Smooth muscle cell of the brain vasculature (primary cell): ENCODE data around the gene C16orf82.
"Not testable (repeated sequence)": the region's sequence is repeated elsewhere in the genome, so short reads cannot be mapped to it uniquely, and the experiment has no call there.

ENCODE experiments used
- DNase-seq: peaks from one replicate; pipeline ENCODE4 v3.0.0-alpha.2; 2012; ENCODE audit warnings: low read depth, low spot score

The C16orf82 gene

GRCh38 chr16:27066668-27067537 lies at the start of gene C16orf82:
Gene C16orf82, plus strand, starts transcription at chr16:27066927.
- DNase-seq: no peak

- DNase-seq: no peak
These were observed 46.7 kb upstream of the C16orf82 start for GRCh38 chr16:27020031-27020430.

GRCh38 chr16:27024010-27024409 lies 42.7 kb upstream of the C16orf82 start:
- DNase-seq: no peak

GRCh38 chr16:27025581-27025980 lies 41.1 kb upstream of the C16orf82 start:
- DNase-seq: no peak

- DNase-seq: no peak
These were observed 38.8 kb upstream of the C16orf82 start for GRCh38 chr16:27027971-27028370.

- no peak for DNase-seq
These were observed 38.1 kb upstream of the C16orf82 start for GRCh38 chr16:27028591-27029110.

GRCh38 chr16:27029525-27029924 lies 37.2 kb upstream of the C16orf82 start:
- no peak for DNase-seq

GRCh38 chr16:27033281-27033979 lies 33.3 kb upstream of the C16orf82 start:
- DNase-seq: no peak

GRCh38 chr16:27040732-27041131 lies 26.0 kb upstream of the C16orf82 start:
- no peak for DNase-seq

- DNase-seq: no peak
These were observed 19.7 kb upstream of the C16orf82 start for GRCh38 chr16:27046958-27047518.

- no peak for DNase-seq
These were observed 18.4 kb upstream of the C16orf82 start for GRCh38 chr16:27048316-27048715.

GRCh38 chr16:27049117-27049516 lies 17.6 kb upstream of the C16orf82 start:
- no peak for DNase-seq

- DNase-seq: no peak
These were observed 14.7 kb upstream of the C16orf82 start for GRCh38 chr16:27052007-27052406.

GRCh38 chr16:27053996-27054395 lies 12.7 kb upstream of the C16orf82 start:
- DNase-seq: no peak

GRCh38 chr16:27058299-27058698 lies 8.4 kb upstream of the C16orf82 start:
- DNase-seq: no peak

- DNase-seq: no peak
These were observed 4.0 kb downstream of the C16orf82 start for GRCh38 chr16:27070776-27071175.

- DNase-seq: no peak
These were observed 7.0 kb downstream of the C16orf82 start for GRCh38 chr16:27073733-27074132.

- no peak for DNase-seq
These were observed 14.2 kb downstream of the C16orf82 start for GRCh38 chr16:27080895-27081294.

- no peak for DNase-seq
These were observed 17.1 kb downstream of the C16orf82 start for GRCh38 chr16:27083861-27084261.

GRCh38 chr16:27084307-27085028 lies 17.7 kb downstream of the C16orf82 start:
- no peak for DNase-seq

GRCh38 chr16:27085182-27085581 lies 18.5 kb downstream of the C16orf82 start:
- DNase-seq: no peak

- not testable (repeated sequence) for DNase-seq
These were observed 19.3 kb downstream of the C16orf82 start for GRCh38 chr16:27086031-27086430.
